Neural progenitor cell (in vitro differentiated cells): ENCODE measurements around the gene ARSA.

Experiments
- CTCF ChIP-seq: fragments of 200-600 bp; sonication (generic); IDR thresholded peaks from 2 replicates; pipeline ENCODE4 v1.5.1; 2017; ENCODE audit warnings: antibody characterized with exemption, mild to moderate bottlenecking
- EZH2 ChIP-seq: fragments of 200-600 bp; sonication (generic); IDR thresholded peaks from 2 replicates; pipeline ENCODE4 v1.6.1; 2017; ENCODE audit warnings: antibody characterized with exemption, mild to moderate bottlenecking, moderate library complexity
- EZH2phosphoT487 ChIP-seq: fragments of 200-600 bp; sonication (generic); IDR thresholded peaks from 2 replicates; pipeline ENCODE4 v1.6.1; 2017; ENCODE audit warnings: antibody characterized with exemption

GRCh38 chr22:50600967-50601668 is 26.8 kb downstream of the ARSA start:
- peak; percentile 41 for TF ChIP-seq EZH2phosphoT487
- TF ChIP-seq CTCF: no peak
- peak; percentile 62 for TF ChIP-seq EZH2
